HG02884 (cell line): ENCODE measurements around the gene SHISA6.
"Not testable (repeated sequence)": the region's sequence is repeated elsewhere in the genome, so short reads cannot be mapped to it uniquely, and the experiment has no call there.

Experiments
- ATAC-seq: cut with Tn5 transposase; IDR thresholded peaks from one replicate; pipeline ENCODE4 v1.9.1; 2021; ENCODE audit warnings: mild to moderate bottlenecking, moderate library complexity; ENCODE audit not compliant: unreplicated experiment

The SHISA6 gene

DNA sequence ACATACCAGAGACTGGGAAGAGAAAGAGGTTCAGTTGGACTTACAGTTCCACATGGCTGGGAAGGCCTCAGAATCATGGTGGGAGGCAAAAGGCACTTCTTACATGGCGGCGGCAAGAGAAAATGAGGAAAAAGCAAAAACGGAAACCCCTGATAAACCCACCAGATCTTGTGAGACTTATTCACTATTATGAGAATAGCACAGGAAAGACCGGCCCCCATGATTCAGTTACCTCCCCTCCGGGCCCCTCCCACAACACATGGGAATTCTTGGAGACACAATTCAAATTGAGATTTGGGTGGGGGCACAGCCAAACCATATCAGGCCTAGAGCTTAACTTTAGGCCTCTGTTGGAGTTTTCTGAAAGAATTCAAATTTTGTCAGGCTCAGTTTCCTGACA, 60.9 kb downstream of the SHISA6 start:
- not testable (repeated sequence) for ATAC-seq

GRCh38 chr17:11302401-11303186, 61.6 kb downstream of the SHISA6 start:
- no peak for ATAC-seq

DNA sequence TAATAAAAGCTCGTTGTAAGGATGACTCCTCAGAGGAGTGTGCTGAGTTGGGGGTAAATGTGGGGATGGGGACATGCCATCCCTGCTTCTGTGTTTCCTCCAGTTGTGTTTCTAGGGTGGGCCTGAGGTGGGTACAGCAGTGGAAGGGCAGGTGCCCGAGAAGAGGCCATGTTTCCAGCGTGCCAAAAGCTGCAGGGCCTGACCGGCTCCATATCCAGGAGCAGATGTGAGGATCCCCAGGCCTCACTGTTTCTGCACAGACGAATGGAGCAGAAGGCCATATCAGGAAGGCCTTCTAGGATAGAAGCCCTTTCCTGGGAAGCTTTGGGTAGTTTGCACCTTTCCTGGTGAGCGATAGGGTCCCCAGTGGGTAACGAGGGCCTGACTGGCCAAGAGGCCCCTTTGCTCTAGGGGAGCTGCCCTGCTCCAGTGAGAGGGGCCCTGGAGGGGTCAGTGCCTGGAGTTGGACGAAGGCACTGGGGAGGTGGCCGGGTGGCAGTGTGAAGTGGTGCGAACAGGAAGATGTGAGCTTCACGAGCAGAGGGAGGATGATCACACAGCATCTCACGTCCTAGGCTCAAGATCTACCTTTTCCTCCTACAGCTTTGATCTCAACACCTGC, 62.9 kb downstream of the SHISA6 start:
- ATAC-seq: no peak

DNA sequence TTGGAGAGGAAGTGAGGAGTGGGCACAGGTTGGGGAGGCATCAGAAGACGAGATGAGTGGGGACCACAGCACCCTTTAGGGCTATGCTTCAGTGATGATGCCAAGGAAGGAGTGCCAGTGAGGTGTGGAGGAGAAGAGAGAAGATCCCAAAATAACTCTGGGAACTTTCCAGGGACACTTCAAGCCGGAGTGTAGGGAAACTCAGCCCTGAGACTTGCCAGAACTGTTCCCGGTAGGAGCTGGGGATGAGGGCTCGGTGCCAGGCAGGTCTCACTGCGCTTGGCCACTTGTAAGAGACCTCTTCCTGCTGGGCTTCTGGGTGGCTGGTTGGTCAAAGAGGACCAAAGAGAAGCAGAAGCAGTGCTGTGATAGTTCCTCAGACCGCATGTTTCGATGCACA, 63.6 kb downstream of the SHISA6 start:
- ATAC-seq: no peak

GRCh38 chr17:11305524-11305923, 64.5 kb downstream of the SHISA6 start:
- no peak for ATAC-seq

DNA sequence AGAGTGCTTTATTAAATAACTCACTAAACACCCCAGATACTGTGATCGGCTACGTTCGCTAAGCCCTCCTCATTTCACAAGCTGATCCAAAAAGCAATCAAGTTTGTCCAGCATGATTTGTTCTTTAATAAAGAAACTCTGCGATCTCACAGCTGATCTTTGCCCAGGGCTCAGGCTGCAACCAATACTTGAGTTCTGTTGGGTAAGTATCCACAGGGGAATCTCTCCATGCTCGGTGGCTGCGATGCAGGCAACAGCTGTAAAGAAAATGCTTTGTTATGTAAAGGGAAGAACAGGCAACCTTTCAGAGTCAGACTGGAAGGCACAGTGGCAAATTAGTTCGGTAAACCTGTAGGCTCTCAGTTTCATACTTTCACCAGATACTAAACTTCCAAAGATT, 67.5 kb downstream of the SHISA6 start:
- ATAC-seq: no peak

GRCh38 chr17:11309033-11309432, 68.0 kb downstream of the SHISA6 start:
- no peak for ATAC-seq

- no peak for ATAC-seq
Observed at GRCh38 chr17:11309850-11310249, 68.8 kb downstream of the SHISA6 start.

DNA sequence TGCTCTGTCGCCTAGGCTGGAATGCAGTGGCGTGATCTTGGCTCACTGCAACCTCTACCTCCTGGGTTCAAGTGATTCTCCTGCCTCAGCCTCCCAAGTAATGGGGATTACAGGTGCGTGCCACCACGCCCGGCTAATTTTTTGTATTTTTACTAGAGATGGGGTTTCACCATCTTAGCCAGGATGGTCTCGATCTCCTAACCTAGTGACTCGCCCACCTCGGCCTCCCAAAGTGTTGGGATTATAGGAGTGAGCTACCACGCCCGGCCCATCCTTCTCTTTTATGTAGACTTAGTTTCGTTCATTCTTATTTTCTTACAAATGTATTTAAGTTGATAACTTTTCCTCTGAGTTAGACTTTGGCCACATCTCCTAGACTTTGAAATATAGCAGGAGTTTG, 75.4 kb downstream of the SHISA6 start:
- ATAC-seq: not testable (repeated sequence)

- no peak for ATAC-seq
Observed at GRCh38 chr17:11318207-11318606, 77.2 kb downstream of the SHISA6 start.

DNA sequence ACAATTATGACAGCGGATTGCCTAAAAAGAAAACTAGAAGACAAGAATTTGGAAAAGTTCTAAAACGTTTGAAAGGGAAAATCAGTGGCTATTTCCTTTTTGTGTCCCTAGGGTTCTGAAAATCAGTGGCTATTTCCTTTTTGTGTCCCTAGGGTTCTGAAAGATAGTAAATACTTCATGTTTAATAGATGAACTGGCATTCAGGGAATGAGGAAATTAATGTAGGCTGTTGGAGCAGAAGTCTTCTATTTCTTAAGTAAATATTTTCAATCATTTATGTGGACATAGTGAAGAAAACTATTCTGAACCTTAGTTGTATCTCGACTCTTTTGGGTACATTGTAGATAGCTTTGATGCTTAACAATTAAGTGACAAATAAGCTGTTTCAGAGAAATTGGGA, 78.9 kb downstream of the SHISA6 start:
- ATAC-seq: no peak

- ATAC-seq: no peak
Observed at GRCh38 chr17:11324021-11324420, 83.0 kb downstream of the SHISA6 start.

GRCh38 chr17:11324846-11325420, 83.9 kb downstream of the SHISA6 start:
- no peak for ATAC-seq

DNA sequence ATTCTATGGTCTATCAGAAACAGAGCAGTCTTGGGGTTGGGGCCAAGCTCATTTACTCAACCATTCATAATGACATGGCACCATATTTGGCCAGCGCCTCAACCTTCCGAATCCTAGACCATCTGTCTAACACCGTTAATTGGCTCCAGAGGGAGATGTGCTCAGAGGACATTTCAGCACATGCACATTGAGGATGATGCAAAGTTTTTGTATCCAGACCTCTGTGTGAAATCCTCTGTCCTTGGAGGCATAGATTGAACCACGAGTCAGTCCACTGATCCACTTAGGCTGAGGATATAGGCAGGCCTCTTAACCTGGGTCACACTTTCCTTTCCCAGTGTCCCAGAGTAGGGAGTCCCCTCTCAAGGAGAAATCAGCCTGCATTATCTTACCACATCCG, 85.5 kb downstream of the SHISA6 start:
- ATAC-seq: no peak

GRCh38 chr17:11328770-11329169, 87.8 kb downstream of the SHISA6 start:
- ATAC-seq: no peak

DNA sequence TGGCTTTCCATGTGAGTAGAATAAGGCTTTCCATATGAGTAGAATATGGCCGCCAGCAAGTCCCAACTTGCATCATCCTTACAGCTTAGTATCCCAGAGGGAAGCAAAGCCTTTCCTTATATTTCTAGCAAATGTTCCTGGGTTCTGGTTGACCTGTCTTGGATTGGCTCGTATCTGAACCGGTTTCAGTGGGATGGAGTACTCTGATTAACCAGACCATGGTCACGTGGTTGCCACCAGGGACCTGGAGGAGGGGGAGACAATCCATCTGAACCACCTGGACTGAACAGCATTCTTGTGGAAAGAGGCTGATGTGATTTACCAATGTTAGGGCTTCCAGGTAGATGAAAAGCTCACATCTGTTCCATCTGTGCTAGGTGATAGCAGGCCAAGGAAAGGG, 89.0 kb downstream of the SHISA6 start:
- ATAC-seq: no peak

DNA sequence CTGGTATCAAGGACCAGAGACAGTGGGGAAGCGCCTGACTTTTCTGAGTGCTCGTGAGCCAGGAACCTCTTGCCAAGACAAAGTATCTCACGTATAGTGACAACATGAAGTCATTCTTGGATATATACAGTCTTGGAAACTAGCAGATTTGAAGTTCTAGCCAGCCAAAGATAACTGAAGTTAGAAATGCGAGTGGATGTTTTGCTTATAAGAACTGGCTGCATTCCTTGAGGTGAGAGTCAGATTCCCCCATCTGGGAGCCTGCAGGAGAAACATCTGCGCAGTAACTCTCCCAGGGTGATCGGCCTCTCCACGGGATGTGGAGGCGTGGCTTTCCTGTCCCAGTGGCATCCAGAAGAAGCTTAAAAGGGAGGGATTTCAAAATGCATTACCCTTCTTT, 89.8 kb downstream of the SHISA6 start:
- no peak for ATAC-seq

GRCh38 chr17:11331547-11332513, 90.8 kb downstream of the SHISA6 start:
- ATAC-seq: no peak

GRCh38 chr17:11332706-11333105, 91.7 kb downstream of the SHISA6 start:
- no peak for ATAC-seq

DNA sequence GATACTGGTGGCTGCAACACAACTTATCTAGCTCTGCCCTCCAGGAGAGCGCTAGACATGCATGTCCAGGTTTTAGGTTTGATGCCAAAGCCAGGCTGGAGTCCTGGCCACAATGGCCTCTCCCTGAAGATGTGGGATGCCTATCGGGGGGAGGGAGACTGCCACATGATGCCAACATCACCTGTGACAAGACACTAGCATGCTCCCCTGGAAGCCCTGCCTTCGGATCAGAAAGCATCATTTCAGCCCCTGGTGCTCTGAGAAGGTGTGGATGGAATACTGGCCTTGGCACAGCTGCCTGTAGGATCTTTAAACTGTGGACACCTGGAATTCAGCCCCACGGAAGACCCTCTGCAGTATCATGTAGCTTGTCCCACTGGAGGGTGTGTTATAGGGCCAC, 93.5 kb downstream of the SHISA6 start:
- no peak for ATAC-seq

DNA sequence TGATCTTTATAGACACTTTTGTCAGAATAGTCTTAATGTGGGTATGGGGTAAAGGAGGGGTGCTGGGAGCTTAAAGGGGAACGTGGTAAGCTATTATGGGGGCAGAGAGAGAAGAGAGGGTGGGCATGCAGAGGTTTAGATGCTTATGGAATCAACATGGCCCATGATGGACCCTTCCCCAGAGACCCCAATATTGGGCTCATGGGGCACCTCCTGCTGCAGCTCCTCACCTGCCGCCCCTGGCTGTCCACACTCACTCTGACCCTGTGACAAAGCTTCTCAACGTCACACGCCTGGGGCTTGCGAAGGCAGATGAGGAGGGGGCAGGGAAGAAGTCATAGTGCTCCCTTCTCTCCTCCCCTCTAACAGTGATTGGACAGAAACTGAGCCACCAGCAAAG, 95.3 kb downstream of the SHISA6 start:
- ATAC-seq: no peak
